Smooth muscle cell (in vitro differentiated cells): Measurements from ENCODE around the gene BMP2K. TPM values are rescaled to one million over a fixed set of nuclear protein-coding genes. Genes with fewer than 3 reads are reported as not detected.

Experiments used
- DNase-seq: peaks from one replicate; lab custom pipeline; 2025; ENCODE audit not compliant: unreplicated experiment; lab: John Stamatoyannopoulos, UW
- H2AFZ ChIP-seq: fragments of 200-600 bp; sonication (generic); 2 replicates; pipeline ENCODE4 v1.6.0; 2016; ENCODE audit warnings: antibody characterized with exemption, low read depth, mild to moderate bottlenecking
- H3F3A ChIP-seq: fragments of 200-600 bp; sonication (generic); 2 replicates; pipeline ENCODE4 v1.6.0; 2017; ENCODE audit warnings: antibody characterized with exemption, low read depth
- H3K27ac ChIP-seq: fragments of 200-600 bp; sonication (generic); 2 replicates; pipeline ENCODE4 v1.5.1; 2016; ENCODE audit warnings: low read depth, mild to moderate bottlenecking
- H3K27me3 ChIP-seq: fragments of 200-600 bp; sonication (generic); 2 replicates; pipeline ENCODE4 v1.6.1; 2016; ENCODE audit warnings: low read depth, mild to moderate bottlenecking
- H3K36me3 ChIP-seq: fragments of 200-600 bp; sonication (generic); 2 replicates; pipeline ENCODE4 v1.5.1; 2016; ENCODE audit warnings: low read depth
- H3K4me1 ChIP-seq: fragments of 200-600 bp; sonication (generic); 2 replicates; pipeline ENCODE4 v1.5.1; 2016; ENCODE audit warnings: low read depth
- H3K4me2 ChIP-seq: fragments of 200-600 bp; sonication (generic); 2 replicates; pipeline ENCODE4 v1.6.0; 2016; ENCODE audit warnings: mild to moderate bottlenecking
- H3K4me3 ChIP-seq: fragments of 200-600 bp; sonication (generic); 2 replicates; pipeline ENCODE4 v1.5.1; 2016; ENCODE audit warnings: mild to moderate bottlenecking
- H3K79me2 ChIP-seq: fragments of 200-600 bp; sonication (generic); 2 replicates; pipeline ENCODE4 v1.6.0; 2016; ENCODE audit warnings: low read depth, mild to moderate bottlenecking
- H3K9ac ChIP-seq: fragments of 200-600 bp; sonication (generic); 2 replicates; pipeline ENCODE4 v1.6.0; 2016; ENCODE audit warnings: low read depth
- H3K9me3 ChIP-seq: fragments of 200-600 bp; sonication (generic); replicated peaks from 2 replicates; pipeline ENCODE4 v1.5.1; 2016; ENCODE audit warnings: low read depth
- H4K20me1 ChIP-seq: fragments of 200-600 bp; sonication (generic); 2 replicates; pipeline ENCODE4 v1.6.0; 2016; ENCODE audit warnings: low read depth
- WGBS: methylation state at CpG from one replicate; pipeline ENCODE4 v1.1.7; 2016; ENCODE audit warnings: low lambda C conversion rate; 5-methylcytosine and 5-hydroxymethylcytosine counted together
- polyA plus RNA-seq: library from polyadenylated mRNA; unstranded; fragments of >200 nt; fragmentation: Nextera tagmentation; extraction: Ambion mirVana; gene quantifications from 2 replicates; pipeline ENCODE4 v1.2.1, GENCODE V29; 2016
- total RNA-seq: library from RNA; depleted of rRNA; stranded (reverse); fragments of >200 nt; gene quantifications from 2 replicates; pipeline ENCODE4 v1.2.3, GENCODE V29; 2014
- TF ChIP-seq, protein P1 (sequence below): fragments of 200-600 bp; sonication (generic); IDR thresholded peaks from 2 replicates; pipeline ENCODE4 v1.5.1; 2017; ENCODE audit warnings: borderline replicate concordance, mild to moderate bottlenecking, antibody characterized with exemption; ENCODE audit not compliant: insufficient read depth, poor library complexity, severe bottlenecking

The BMP2K gene
- total and polyA plus RNA-seq, 2 experiments from 2014 or later, result 3.9 to 32.0 TPM

GRCh38 chr4:78734441-78735162, 41.5 kb upstream of the BMP2K start:
- H2AFZ ChIP-seq, result no peak overlapping the region
- WGBS, result 91% methylated on average over 3 of the region's 3 CpGs
- no peak overlapping the region for H3K4me2 ChIP-seq

DNA sequence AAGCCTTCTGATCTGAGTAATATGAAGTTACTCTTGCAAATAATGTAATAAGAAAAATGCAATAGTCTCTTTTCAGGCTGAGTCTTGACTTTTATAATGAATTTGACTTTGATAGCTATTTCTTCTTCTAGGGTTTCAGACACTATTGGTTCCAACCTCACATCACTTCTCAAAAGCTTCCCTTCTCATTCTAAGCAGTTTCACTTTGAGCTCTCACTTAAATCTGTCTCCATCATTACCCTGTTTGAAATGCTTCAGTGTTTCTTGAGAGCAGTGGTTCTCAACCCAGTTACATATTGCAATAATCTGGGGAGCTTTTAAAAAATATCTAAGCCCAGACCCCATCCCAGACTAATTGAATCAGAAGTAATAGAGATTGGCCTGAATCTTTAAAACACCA, 40.5 kb upstream of the BMP2K start:
- Histone ChIP-seq H3K27me3 (no peaks in the 10 kb centered on the region), H2AFZ (no peak overlapping the region), H3K4me2 (no peak overlapping the region), H3K9ac (no peak overlapping the region), H3K27ac (no peak overlapping the region), H3K4me3 (no peak overlapping the region), H3K79me2 (no peaks in the 10 kb centered on the region), H3K36me3 (no peaks in the 10 kb centered on the region), H3K9me3 (no peaks in the 10 kb centered on the region), H3K4me1 (no peaks in the 10 kb centered on the region), H3F3A (no peaks in the 10 kb centered on the region), H4K20me1 (no peaks in the 10 kb centered on the region)
- no peak for DNase-seq
- TF ChIP-seq, protein P1, sequence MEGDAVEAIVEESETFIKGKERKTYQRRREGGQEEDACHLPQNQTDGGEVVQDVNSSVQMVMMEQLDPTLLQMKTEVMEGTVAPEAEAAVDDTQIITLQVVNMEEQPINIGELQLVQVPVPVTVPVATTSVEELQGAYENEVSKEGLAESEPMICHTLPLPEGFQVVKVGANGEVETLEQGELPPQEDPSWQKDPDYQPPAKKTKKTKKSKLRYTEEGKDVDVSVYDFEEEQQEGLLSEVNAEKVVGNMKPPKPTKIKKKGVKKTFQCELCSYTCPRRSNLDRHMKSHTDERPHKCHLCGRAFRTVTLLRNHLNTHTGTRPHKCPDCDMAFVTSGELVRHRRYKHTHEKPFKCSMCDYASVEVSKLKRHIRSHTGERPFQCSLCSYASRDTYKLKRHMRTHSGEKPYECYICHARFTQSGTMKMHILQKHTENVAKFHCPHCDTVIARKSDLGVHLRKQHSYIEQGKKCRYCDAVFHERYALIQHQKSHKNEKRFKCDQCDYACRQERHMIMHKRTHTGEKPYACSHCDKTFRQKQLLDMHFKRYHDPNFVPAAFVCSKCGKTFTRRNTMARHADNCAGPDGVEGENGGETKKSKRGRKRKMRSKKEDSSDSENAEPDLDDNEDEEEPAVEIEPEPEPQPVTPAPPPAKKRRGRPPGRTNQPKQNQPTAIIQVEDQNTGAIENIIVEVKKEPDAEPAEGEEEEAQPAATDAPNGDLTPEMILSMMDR, result no peak

More at GRCh38 chr4:78734441-78735162, 41.5 kb upstream of the BMP2K start:
- no peaks in the 10 kb centered on the region for H3K27me3 ChIP-seq
- TF ChIP-seq, protein P1, result no peak
- no peaks in the 10 kb centered on the region for H3F3A ChIP-seq
- no peaks in the 10 kb centered on the region for H4K20me1 ChIP-seq
- no peak for DNase-seq
- H3K4me3 ChIP-seq, result no peak overlapping the region
- no peak overlapping the region for H3K9ac ChIP-seq
- H3K4me1 ChIP-seq, result no peaks in the 10 kb centered on the region
- no peaks in the 10 kb centered on the region for H3K79me2 ChIP-seq
- no peaks in the 10 kb centered on the region for H3K36me3 ChIP-seq
- no peak overlapping the region for H3K27ac ChIP-seq
- H3K9me3 ChIP-seq, result no peaks in the 10 kb centered on the region

- H3K9ac ChIP-seq, result no peak overlapping the region
- no peak overlapping the region for H3K4me3 ChIP-seq
- no peaks in the 10 kb centered on the region for H3F3A ChIP-seq
- DNase-seq, result no peak
- H4K20me1 ChIP-seq, result no peaks in the 10 kb centered on the region
- no peaks in the 10 kb centered on the region for H3K4me1 ChIP-seq
- no peaks in the 10 kb centered on the region for H3K27me3 ChIP-seq
- no peak overlapping the region for H2AFZ ChIP-seq
- no peak overlapping the region for H3K27ac ChIP-seq
- H3K4me2 ChIP-seq, result no peak overlapping the region
- whole genome bisulfite sequencing, result 100% methylated on average over 1 of the region's 1 CpG
- TF ChIP-seq, protein P1, result no peak
- H3K9me3 ChIP-seq, result no peaks in the 10 kb centered on the region
- no peaks in the 10 kb centered on the region for H3K79me2 ChIP-seq
- H3K36me3 ChIP-seq, result no peaks in the 10 kb centered on the region
Measured at GRCh38 chr4:78737035-78737434, 39.1 kb upstream of the BMP2K start.

- no peak overlapping the region for H3K4me2 ChIP-seq
- no peaks in the 10 kb centered on the region for H3K79me2 ChIP-seq
- DNase-seq, result no peak
- no peaks in the 10 kb centered on the region for H3K9me3 ChIP-seq
- H2AFZ ChIP-seq, result no peak overlapping the region
- TF ChIP-seq, protein P1, result no peak
- no peak overlapping the region for H3K27ac ChIP-seq
- no peak overlapping the region for H3K9ac ChIP-seq
- H3K4me1 ChIP-seq, result no peaks in the 10 kb centered on the region
- no peaks in the 10 kb centered on the region for H3K27me3 ChIP-seq
- 63% methylated on average over 2 of the region's 2 CpGs for WGBS
- H3K4me3 ChIP-seq, result no peak overlapping the region
- no peaks in the 10 kb centered on the region for H4K20me1 ChIP-seq
- H3K36me3 ChIP-seq, result no peaks in the 10 kb centered on the region
- H3F3A ChIP-seq, result no peaks in the 10 kb centered on the region
Measured at GRCh38 chr4:78737973-78738372, 38.2 kb upstream of the BMP2K start.
